ENCODE data around the gene SCFD2. TPM values are rescaled to one million over a fixed set of nuclear protein-coding genes. Genes with fewer than 3 reads are reported as not detected.

SCFD2 gene
- total and polyA plus RNA-seq, 8 donors = 11.4 to 26.6 (median 13.7) TPM

DNA sequence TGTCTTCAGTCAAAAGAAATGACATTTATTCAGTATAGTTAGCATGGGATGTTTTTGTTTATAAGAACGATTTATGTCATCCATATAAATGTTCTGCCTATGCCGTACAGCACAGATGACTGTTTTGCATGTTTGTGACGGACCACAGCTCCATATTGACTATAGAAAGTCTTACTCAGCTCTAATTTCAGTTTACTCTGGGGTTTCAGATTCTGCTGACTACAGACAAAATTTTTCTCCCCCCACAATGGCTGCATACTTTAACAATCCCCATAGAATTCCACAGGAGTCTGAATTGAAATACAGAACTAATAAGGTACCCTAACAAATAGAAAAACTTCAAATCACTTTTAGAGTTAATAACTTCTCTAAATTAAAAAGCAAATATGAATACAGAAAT is 191.0 kb downstream of the SCFD2 start:
- H3K4me1 ChIP-seq = no peaks in the 10 kb centered on the region
- H3K27me3 ChIP-seq = no peaks in the 10 kb centered on the region
- no peak overlapping the region for H3K27ac ChIP-seq
- intact Hi-C loops (cut with DNase I) = no loop called here
- TF ChIP-seq, protein P1, sequence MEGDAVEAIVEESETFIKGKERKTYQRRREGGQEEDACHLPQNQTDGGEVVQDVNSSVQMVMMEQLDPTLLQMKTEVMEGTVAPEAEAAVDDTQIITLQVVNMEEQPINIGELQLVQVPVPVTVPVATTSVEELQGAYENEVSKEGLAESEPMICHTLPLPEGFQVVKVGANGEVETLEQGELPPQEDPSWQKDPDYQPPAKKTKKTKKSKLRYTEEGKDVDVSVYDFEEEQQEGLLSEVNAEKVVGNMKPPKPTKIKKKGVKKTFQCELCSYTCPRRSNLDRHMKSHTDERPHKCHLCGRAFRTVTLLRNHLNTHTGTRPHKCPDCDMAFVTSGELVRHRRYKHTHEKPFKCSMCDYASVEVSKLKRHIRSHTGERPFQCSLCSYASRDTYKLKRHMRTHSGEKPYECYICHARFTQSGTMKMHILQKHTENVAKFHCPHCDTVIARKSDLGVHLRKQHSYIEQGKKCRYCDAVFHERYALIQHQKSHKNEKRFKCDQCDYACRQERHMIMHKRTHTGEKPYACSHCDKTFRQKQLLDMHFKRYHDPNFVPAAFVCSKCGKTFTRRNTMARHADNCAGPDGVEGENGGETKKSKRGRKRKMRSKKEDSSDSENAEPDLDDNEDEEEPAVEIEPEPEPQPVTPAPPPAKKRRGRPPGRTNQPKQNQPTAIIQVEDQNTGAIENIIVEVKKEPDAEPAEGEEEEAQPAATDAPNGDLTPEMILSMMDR (IDR thresholded peaks at IDR 0.05) = no peak
- no peaks in the 10 kb centered on the region for H3K36me3 ChIP-seq
- DNase-seq = no peak
- peaks cover 0 to 21% of the 10 kb centered on the region in 2 donors for H3K9me3 ChIP-seq
- no peak for ATAC-seq
- no peak overlapping the region for H3K4me3 ChIP-seq

- Histone ChIP-seq H3K4me1 (no peaks in the 10 kb centered on the region), H3K9me3 (peaks cover 0 to 18% of the 10 kb centered on the region in 2 donors), H3K36me3 (no peaks in the 10 kb centered on the region), H3K4me3 (no peak overlapping the region), H3K27ac (no peak overlapping the region), H3K27me3 (no peaks in the 10 kb centered on the region)
- intact Hi-C loops (cut with DNase I) = no loop called here
- TF ChIP-seq, protein P1 (IDR thresholded peaks at IDR 0.05) = no peak
- DNase-seq (no peak), ATAC-seq (no peak)
Observed at GRCh38 chr4:53173576-53173975, 192.3 kb downstream of the SCFD2 start.

GRCh38 chr4:53171797-53172196 is 194.1 kb downstream of the SCFD2 start:
- intact Hi-C loops (cut with DNase I) = no loop called here
- TF ChIP-seq, protein P1 (IDR thresholded peaks at IDR 0.05) = no peak
- no peak for ATAC-seq
- H3K4me1 ChIP-seq = no peaks in the 10 kb centered on the region
- no peaks in the 10 kb centered on the region for H3K36me3 ChIP-seq
- DNase-seq = no peak
- H3K9me3 ChIP-seq = peaks cover 0 to 7% of the 10 kb centered on the region in 2 donors
- H3K27me3 ChIP-seq = no peaks in the 10 kb centered on the region
- no peak overlapping the region for H3K27ac ChIP-seq
- no peak overlapping the region for H3K4me3 ChIP-seq

- no peak for DNase-seq
- no peaks in the 10 kb centered on the region for H3K27me3 ChIP-seq
- no peak overlapping the region for H3K27ac ChIP-seq
- peaks cover 0 to 7% of the 10 kb centered on the region in 2 donors for H3K9me3 ChIP-seq
- H3K4me1 ChIP-seq = no peaks in the 10 kb centered on the region
- no peak overlapping the region for H3K4me3 ChIP-seq
- H3K36me3 ChIP-seq = no peaks in the 10 kb centered on the region
- no peak for ATAC-seq
- intact Hi-C loops (cut with DNase I) = no loop called here
- TF ChIP-seq, protein P1 (IDR thresholded peaks at IDR 0.05) = no peak
Observed at GRCh38 chr4:53169695-53170617, 195.9 kb downstream of the SCFD2 start.

DNA sequence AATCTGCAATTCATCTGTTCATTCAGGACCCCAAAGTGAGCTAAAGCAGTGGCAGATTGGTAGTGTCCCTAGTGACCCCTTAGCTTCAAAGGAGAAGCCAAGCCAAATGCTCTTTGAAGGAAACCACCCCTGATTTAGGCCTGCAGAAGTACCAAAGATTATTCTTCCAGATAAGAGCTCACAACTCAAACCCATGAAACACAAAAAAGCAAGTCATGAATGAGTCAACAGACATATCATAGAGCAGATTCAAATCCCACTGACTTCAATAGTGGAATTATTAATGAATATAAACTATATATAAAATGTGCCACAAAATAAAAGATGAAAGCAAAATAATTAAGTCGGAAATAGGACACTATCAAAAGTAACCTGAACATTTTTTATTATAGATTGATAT is 197.6 kb downstream of the SCFD2 start:
- intact Hi-C loops (cut with DNase I) = no loop called here
- DNase-seq (no peak), ATAC-seq (no peak)
- Histone ChIP-seq H3K27ac (no peak overlapping the region), H3K36me3 (no peaks in the 10 kb centered on the region), H3K27me3 (no peaks in the 10 kb centered on the region), H3K4me1 (no peaks in the 10 kb centered on the region), H3K9me3 (peaks cover 0 to 3% of the 10 kb centered on the region in 2 donors), H3K4me3 (no peak overlapping the region)
- TF ChIP-seq, protein P1 (IDR thresholded peaks at IDR 0.05) = no peak

Measured in left lung (tissue), 10 donors.